ENCODE measurements around the gene NPHS1.

DNA sequence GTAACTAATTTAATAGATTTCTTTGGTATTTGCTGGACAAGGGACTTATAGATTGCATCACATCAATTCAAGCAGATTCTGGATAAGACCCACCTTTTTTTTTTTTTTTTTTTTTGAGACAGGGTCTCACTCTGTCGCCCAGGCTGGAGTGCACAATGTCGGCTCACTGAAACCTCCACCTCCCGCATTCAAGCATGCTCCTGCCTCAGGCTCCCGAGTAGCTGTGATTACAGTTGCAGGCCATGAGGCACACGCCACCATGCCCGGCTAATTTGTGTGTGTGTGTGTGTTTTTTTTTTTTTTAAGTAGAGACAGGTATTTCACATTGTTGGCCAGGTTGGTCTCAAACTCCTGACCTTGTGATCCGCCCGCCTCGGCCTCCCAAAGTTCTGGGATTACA, 35.5 kb downstream of the NPHS1 start:
- TF ChIP-seq, protein P1, sequence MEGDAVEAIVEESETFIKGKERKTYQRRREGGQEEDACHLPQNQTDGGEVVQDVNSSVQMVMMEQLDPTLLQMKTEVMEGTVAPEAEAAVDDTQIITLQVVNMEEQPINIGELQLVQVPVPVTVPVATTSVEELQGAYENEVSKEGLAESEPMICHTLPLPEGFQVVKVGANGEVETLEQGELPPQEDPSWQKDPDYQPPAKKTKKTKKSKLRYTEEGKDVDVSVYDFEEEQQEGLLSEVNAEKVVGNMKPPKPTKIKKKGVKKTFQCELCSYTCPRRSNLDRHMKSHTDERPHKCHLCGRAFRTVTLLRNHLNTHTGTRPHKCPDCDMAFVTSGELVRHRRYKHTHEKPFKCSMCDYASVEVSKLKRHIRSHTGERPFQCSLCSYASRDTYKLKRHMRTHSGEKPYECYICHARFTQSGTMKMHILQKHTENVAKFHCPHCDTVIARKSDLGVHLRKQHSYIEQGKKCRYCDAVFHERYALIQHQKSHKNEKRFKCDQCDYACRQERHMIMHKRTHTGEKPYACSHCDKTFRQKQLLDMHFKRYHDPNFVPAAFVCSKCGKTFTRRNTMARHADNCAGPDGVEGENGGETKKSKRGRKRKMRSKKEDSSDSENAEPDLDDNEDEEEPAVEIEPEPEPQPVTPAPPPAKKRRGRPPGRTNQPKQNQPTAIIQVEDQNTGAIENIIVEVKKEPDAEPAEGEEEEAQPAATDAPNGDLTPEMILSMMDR (IDR thresholded peaks at IDR 0.05) = no peak
- no peak for TF ChIP-seq EP300 (IDR thresholded peaks at IDR 0.05; ENCODE audit: low read depth)
- TF ChIP-seq POLR2AphosphoS5 (IDR thresholded peaks at IDR 0.05) = no peak
